ENCODE measurements around the gene PATJ.
"Not testable (repeated sequence)": the region's sequence is repeated elsewhere in the genome, so short reads cannot be mapped to it uniquely, and the experiment has no call there.

PATJ gene

DNA sequence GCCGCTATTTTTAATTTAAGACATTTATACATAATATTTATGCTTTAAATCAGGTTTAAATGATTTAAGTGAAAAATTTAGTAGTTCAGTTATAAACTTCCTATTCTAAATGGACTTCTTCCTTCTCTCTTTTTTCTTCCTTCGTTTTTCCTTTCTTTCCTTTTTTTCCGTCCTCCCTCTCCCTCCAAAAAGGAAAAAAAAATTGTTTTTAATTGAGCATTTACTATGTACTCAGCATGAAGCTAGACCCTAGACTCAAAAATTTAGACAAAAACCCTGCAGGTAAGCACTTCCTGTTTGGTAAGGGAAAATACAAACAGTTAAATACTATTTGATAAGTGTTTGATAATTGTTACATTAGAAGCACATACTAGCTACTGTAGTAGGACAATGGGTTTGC, 14.7 kb upstream of the PATJ start:
- Histone ChIP-seq H3K4me1 (ENCODE audit: control insufficient read depth, insufficient read depth, low read length) (peaks cover 4% of the 10 kb centered on the region), H3K27ac (ENCODE audit: low read length) (no peak overlapping the region), H3K4me3 (ENCODE audit: low read length in 2 of 2) (no peak overlapping the region), H3K27me3 (ENCODE audit: control insufficient read depth in 1 of 2, insufficient read depth in 2 of 2, low read length in 2 of 2) (no peaks in the 10 kb centered on the region), H3K9me3 (ENCODE audit: control insufficient read depth in 2 of 2, low read length in 2 of 2) (no peaks in the 10 kb centered on the region), H3K9ac (ENCODE audit: low read length in 2 of 2) (no peak overlapping the region), H3K36me3 (ENCODE audit: control insufficient read depth in 2 of 2, insufficient read depth in 2 of 2, low read length in 2 of 2) (no peaks in the 10 kb centered on the region)

DNA sequence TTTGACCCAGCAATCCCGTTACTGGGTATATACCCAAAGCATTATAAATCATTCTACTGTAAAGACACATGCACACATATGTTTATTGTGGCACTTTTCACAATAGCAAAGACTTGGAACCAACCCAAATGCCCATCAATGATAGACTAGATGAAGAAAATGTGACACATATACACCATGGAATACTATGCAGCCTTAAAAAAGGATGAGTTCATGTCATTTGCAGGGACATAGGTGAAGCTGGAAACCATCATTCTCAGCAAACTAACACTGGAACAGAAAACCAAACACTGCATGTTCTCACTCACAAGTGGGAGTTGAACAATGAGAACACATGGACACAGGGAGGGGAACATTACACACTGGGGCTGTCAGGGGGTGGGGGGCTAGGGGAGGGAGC, 11.6 kb upstream of the PATJ start:
- not testable (repeated sequence) for H3K9me3 ChIP-seq (ENCODE audit: control insufficient read depth in 2 of 2, low read length in 2 of 2); H3K36me3 ChIP-seq (ENCODE audit: control insufficient read depth in 2 of 2, insufficient read depth in 2 of 2, low read length in 2 of 2); H3K27ac ChIP-seq (ENCODE audit: low read length); H3K27me3 ChIP-seq (ENCODE audit: control insufficient read depth in 1 of 2, insufficient read depth in 2 of 2, low read length in 2 of 2); H3K4me3 ChIP-seq (ENCODE audit: low read length in 2 of 2); H3K4me1 ChIP-seq (ENCODE audit: control insufficient read depth, insufficient read depth, low read length); H3K9ac ChIP-seq (ENCODE audit: low read length in 2 of 2)

DNA sequence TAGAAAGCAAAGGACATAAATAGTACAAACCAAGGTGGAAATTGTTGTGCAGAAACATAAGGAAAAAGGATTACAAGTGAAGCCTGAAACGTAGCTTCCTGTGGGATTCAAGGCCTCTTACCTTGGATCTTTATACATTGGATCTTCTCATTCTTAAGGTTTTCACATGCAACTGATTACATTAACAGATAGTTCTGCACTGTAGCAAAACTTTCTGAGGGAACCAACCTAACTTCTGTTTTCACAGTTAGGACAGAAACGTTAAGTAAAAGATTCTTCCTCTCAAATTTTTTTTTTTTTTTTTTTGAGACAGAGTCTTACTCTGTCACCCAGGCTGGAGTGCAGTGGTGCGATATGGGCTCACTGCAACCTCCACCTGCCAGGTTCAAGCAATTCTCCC, 9.6 kb upstream of the PATJ start:
- no peaks in the 10 kb centered on the region for H3K36me3 ChIP-seq (ENCODE audit: control insufficient read depth in 2 of 2, insufficient read depth in 2 of 2, low read length in 2 of 2)
- no peak overlapping the region for H3K9ac ChIP-seq (ENCODE audit: low read length in 2 of 2)
- H3K27ac ChIP-seq (ENCODE audit: low read length) = no peak overlapping the region
- no peaks in the 10 kb centered on the region for H3K4me1 ChIP-seq (ENCODE audit: control insufficient read depth, insufficient read depth, low read length)
- no peaks in the 10 kb centered on the region for H3K9me3 ChIP-seq (ENCODE audit: control insufficient read depth in 2 of 2, low read length in 2 of 2)
- no peaks in the 10 kb centered on the region for H3K27me3 ChIP-seq (ENCODE audit: control insufficient read depth in 1 of 2, insufficient read depth in 2 of 2, low read length in 2 of 2)
- no peak overlapping the region for H3K4me3 ChIP-seq (ENCODE audit: low read length in 2 of 2)

DNA sequence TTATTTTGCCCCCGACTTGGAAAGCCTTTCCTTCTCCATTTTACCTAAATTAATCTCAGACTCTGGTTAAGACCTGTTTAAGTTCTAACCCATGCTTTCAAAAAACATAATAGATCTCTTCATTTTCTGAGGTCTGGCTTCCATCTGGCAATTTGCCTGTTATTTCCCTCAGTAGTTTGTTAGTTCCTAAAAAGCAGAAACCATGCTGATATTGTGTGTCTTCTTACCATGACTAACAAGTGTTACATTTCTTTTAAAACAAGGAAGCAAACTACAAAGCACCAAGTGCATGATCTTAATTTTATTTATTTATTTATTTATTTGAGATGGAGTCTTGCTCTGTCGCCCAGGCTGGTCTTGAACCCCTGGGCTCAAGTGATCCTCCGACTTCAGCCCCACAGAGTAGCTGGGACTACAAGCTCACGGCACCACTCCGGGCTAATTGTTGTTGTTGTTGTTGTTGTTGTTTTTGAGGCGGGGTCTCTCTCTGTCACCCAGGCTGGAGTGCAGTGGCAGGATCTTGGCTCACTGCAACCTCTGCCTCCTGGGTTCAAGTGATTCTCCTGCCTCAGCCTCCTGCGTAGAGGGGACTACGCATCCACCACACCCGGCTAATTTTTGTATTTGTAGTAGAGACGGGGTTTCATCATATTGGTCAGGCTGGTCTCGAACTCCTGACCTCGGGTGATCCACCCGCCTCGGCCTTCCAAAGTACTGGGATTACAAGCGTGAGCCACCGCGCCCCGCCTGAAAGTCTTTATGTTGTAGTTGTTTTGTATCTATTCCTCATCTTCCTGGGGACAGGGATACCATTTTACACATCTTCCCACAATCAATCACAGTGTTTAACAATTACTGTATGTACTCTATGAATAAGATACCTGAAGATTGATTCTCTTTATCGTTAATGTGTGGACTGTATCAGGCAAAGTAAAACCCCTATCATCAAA, 1.3 kb upstream of the PATJ start:
- H3K9ac ChIP-seq (ENCODE audit: low read length in 2 of 2) = peak overlapping the region in 1 of 2 donors; percentile 99
- no peak overlapping the region for H3K27ac ChIP-seq (ENCODE audit: low read length)
- H3K36me3 ChIP-seq (ENCODE audit: control insufficient read depth in 2 of 2, insufficient read depth in 2 of 2, low read length in 2 of 2) = no peaks in the 10 kb centered on the region
- H3K27me3 ChIP-seq (ENCODE audit: control insufficient read depth in 1 of 2, insufficient read depth in 2 of 2, low read length in 2 of 2) = no peaks in the 10 kb centered on the region
- H3K4me1 ChIP-seq (ENCODE audit: control insufficient read depth, insufficient read depth, low read length) = no peaks in the 10 kb centered on the region
- H3K9me3 ChIP-seq (ENCODE audit: control insufficient read depth in 2 of 2, low read length in 2 of 2) = no peaks in the 10 kb centered on the region
- H3K4me3 ChIP-seq (ENCODE audit: low read length in 2 of 2) = peak overlapping the region in 1 of 2 donors; percentile 77

DNA sequence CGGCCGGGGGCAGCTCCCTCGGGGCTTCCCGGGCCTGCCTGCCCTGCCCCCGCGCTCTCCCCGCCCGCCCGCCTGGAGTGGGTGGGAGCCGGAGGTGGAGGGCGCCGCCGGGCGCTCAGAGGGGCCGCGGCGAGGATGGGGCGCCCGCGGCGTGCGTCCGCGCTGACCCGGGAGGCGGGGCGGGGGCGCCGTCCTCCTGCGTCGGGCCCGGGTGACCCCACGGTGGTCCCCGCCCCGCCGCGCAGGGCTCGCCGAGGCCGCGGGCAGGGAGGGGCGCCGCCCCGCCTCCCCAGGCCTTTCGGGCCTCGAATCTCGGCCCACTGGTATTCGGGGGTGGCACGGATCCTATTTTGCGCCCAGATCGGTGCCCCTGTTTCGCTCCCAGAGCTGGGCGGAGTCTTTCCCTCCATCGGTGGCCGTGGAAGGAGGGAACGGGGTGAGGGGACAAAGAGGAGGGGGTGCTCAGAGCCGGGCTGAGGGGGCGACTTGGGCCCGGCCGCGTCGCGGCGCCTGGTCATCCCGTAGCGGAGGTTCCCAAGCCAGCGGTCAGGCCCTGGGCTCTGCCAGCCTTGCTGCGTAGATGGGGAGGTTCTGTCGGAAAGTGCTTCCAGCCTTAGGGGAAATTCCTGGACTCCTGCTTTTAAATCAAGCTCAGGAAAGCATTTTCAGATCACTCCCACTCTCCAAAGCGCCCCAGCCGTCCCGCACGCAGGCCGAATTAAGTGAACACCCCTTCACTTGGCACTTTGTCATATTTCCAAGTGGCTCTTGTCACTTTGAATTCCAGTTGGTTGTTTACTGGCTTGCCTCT, 545 bp downstream of the PATJ start:
- H3K9me3 ChIP-seq (ENCODE audit: control insufficient read depth in 2 of 2, low read length in 2 of 2) = no peaks in the 10 kb centered on the region
- peak overlapping the region; percentile 98 to 99 for H3K9ac ChIP-seq (ENCODE audit: low read length in 2 of 2)
- no peaks in the 10 kb centered on the region for H3K27me3 ChIP-seq (ENCODE audit: control insufficient read depth in 1 of 2, insufficient read depth in 2 of 2, low read length in 2 of 2)
- H3K4me3 ChIP-seq (ENCODE audit: low read length in 2 of 2) = peak overlapping the region; percentile 83 to 85
- no peaks in the 10 kb centered on the region for H3K36me3 ChIP-seq (ENCODE audit: control insufficient read depth in 2 of 2, insufficient read depth in 2 of 2, low read length in 2 of 2)
- H3K4me1 ChIP-seq (ENCODE audit: control insufficient read depth, insufficient read depth, low read length) = no peaks in the 10 kb centered on the region
- peak overlapping the region; percentile 95 for H3K27ac ChIP-seq (ENCODE audit: low read length)

DNA sequence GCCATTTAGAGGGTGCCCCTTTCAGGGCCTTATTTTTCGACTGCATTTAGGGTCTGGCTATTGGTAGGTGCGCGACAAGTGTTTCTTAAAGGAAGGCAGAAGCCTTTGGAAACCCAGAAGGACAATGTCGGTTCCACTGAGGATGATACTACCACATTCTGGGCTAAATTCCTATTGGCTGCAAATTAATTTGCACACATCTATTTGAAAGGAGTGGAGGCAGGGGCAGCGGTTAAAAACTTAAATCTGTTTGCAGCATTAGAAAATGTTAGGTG, 1.1 kb downstream of the PATJ start:
- no peaks in the 10 kb centered on the region for H3K4me1 ChIP-seq (ENCODE audit: control insufficient read depth, insufficient read depth, low read length)
- peak overlapping the region; percentile 95 for H3K27ac ChIP-seq (ENCODE audit: low read length)
- no peaks in the 10 kb centered on the region for H3K27me3 ChIP-seq (ENCODE audit: control insufficient read depth in 1 of 2, insufficient read depth in 2 of 2, low read length in 2 of 2)
- H3K9ac ChIP-seq (ENCODE audit: low read length in 2 of 2) = peak overlapping the region; percentile 98 to 99
- H3K9me3 ChIP-seq (ENCODE audit: control insufficient read depth in 2 of 2, low read length in 2 of 2) = no peaks in the 10 kb centered on the region
- no peaks in the 10 kb centered on the region for H3K36me3 ChIP-seq (ENCODE audit: control insufficient read depth in 2 of 2, insufficient read depth in 2 of 2, low read length in 2 of 2)
- H3K4me3 ChIP-seq (ENCODE audit: low read length in 2 of 2) = peak overlapping the region; percentile 83 to 85

DNA sequence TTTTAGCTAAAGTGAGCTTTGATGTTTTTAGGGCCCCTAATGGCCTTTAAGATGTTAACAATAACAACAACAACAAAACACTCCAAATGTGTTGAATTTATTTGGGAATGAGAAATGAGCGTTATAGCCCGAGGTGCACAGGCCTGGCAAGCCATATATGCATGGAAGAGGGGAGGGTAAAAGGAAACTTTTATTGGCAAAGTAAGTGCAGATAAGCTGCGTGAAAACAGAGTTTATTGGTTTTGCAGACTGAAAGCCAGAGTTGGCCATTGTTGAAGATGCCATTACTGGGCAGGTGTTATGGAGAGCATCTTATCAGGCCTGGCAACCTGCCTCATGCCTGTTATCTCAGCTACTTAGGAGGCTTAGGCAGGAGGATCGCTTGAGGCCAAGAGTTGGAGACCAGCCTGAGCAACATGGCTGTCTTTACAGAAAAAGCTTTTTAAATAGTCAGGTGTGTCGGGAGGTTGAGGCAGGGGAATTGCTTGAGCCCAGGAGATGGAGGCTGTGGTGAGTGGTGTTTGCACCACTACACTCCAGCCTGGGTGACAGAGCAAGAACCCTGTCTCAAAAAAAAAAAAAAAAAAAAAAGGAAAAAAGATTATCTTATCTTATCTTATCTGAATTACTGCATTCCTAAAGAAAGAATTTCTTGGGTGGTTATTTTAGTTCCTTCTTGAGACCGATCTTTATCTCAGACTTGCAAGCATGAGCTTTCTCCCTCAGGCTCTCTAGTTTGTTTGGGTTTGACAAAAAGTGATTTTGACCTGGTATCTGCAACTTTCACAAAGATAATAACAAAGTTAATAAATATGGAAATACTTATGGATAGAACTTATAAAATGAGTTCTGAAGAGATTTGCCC, 1.7 kb downstream of the PATJ start:
- H3K27ac ChIP-seq (ENCODE audit: low read length) = no peak overlapping the region
- no peaks in the 10 kb centered on the region for H3K9me3 ChIP-seq (ENCODE audit: control insufficient read depth in 2 of 2, low read length in 2 of 2)
- H3K4me3 ChIP-seq (ENCODE audit: low read length in 2 of 2) = peak overlapping the region in 1 of 2 donors; percentile 83
- no peak overlapping the region for H3K9ac ChIP-seq (ENCODE audit: low read length in 2 of 2)
- H3K27me3 ChIP-seq (ENCODE audit: control insufficient read depth in 1 of 2, insufficient read depth in 2 of 2, low read length in 2 of 2) = no peaks in the 10 kb centered on the region
- no peaks in the 10 kb centered on the region for H3K4me1 ChIP-seq (ENCODE audit: control insufficient read depth, insufficient read depth, low read length)
- no peaks in the 10 kb centered on the region for H3K36me3 ChIP-seq (ENCODE audit: control insufficient read depth in 2 of 2, insufficient read depth in 2 of 2, low read length in 2 of 2)

DNA sequence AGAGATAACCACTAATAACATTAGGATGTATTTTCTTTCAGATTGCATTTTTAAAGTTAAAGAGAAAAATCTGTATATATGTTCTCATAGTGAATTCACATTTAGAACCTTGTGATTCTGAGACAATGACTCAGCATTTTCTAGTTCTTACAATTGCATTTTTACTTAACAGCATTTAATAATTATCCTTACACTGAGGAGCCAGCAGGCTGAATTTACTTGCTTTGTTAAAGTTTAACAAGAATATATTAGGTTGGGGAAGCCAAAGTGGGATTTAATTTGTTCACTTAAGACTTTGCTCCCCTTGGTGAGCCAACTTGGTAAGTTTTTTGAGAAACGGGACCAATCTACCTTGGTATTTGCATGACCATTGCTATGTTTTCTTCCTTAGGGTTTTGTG, 4.5 kb downstream of the PATJ start:
- no peak overlapping the region for H3K4me3 ChIP-seq (ENCODE audit: low read length in 2 of 2)
- no peaks in the 10 kb centered on the region for H3K27me3 ChIP-seq (ENCODE audit: control insufficient read depth in 1 of 2, insufficient read depth in 2 of 2, low read length in 2 of 2)
- H3K9me3 ChIP-seq (ENCODE audit: control insufficient read depth in 2 of 2, low read length in 2 of 2) = no peaks in the 10 kb centered on the region
- H3K9ac ChIP-seq (ENCODE audit: low read length in 2 of 2) = no peak overlapping the region
- H3K36me3 ChIP-seq (ENCODE audit: control insufficient read depth in 2 of 2, insufficient read depth in 2 of 2, low read length in 2 of 2) = no peaks in the 10 kb centered on the region
- no peak overlapping the region for H3K27ac ChIP-seq (ENCODE audit: low read length)
- H3K4me1 ChIP-seq (ENCODE audit: control insufficient read depth, insufficient read depth, low read length) = no peaks in the 10 kb centered on the region

DNA sequence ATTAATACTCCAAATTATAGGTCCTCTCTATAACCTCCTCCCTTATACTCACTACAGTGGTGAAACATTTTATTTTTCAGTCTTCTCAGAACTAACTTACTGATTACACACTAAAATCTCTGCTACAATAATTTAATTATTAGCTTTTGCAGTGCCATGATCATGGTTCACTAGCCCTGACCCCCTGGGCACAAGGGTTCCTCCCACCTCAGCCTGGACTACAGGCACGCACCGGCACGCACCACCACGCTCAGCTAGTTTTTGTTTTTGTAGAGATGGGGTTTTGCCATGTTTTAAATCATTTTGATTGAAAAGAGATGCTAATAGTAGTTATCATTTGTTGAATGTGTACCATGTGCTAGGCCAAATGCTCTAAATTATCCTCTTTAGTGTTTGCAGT, 6.3 kb downstream of the PATJ start:
- Histone ChIP-seq H3K9ac (ENCODE audit: low read length in 2 of 2) (no peak overlapping the region), H3K4me3 (ENCODE audit: low read length in 2 of 2) (no peak overlapping the region), H3K36me3 (ENCODE audit: control insufficient read depth in 2 of 2, insufficient read depth in 2 of 2, low read length in 2 of 2) (no peaks in the 10 kb centered on the region), H3K4me1 (ENCODE audit: control insufficient read depth, insufficient read depth, low read length) (no peaks in the 10 kb centered on the region), H3K27me3 (ENCODE audit: control insufficient read depth in 1 of 2, insufficient read depth in 2 of 2, low read length in 2 of 2) (no peaks in the 10 kb centered on the region), H3K9me3 (ENCODE audit: control insufficient read depth in 2 of 2, low read length in 2 of 2) (no peaks in the 10 kb centered on the region), H3K27ac (ENCODE audit: low read length) (no peak overlapping the region)

DNA sequence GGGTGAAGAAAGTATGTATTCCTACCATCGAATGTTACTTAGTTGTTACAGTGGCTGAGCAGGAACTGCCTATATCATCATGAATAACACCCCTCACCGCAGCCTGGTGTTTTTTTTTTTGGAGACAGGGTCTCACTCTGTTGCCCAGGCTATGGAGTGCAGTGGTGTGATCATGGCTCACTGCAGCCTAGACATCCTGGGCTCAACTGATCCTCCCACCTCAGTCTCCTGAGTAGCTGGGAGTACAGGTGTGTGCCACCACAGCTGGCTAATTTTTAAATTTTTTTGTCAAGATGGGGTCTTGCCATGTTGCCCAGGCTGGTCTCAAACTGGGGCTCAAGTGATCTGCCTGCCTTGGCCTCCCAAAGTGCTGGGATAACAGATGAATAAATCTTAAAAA, 7.3 kb downstream of the PATJ start:
- no peaks in the 10 kb centered on the region for H3K36me3 ChIP-seq (ENCODE audit: control insufficient read depth in 2 of 2, insufficient read depth in 2 of 2, low read length in 2 of 2)
- no peak overlapping the region for H3K4me3 ChIP-seq (ENCODE audit: low read length in 2 of 2)
- no peaks in the 10 kb centered on the region for H3K4me1 ChIP-seq (ENCODE audit: control insufficient read depth, insufficient read depth, low read length)
- no peak overlapping the region for H3K9ac ChIP-seq (ENCODE audit: low read length in 2 of 2)
- no peak overlapping the region for H3K27ac ChIP-seq (ENCODE audit: low read length)
- H3K9me3 ChIP-seq (ENCODE audit: control insufficient read depth in 2 of 2, low read length in 2 of 2) = no peaks in the 10 kb centered on the region
- H3K27me3 ChIP-seq (ENCODE audit: control insufficient read depth in 1 of 2, insufficient read depth in 2 of 2, low read length in 2 of 2) = no peaks in the 10 kb centered on the region

All from stomach smooth muscle (tissue), 2 donors.